ENCODE measurements around the gene WWOX. TPM values are rescaled to one million over a fixed set of nuclear protein-coding genes. Genes with fewer than 3 reads are reported as not detected.

Gene WWOX
- total and polyA plus RNA-seq, 2 experiments from 2014 or later, result 17.0 to 39.8 TPM

DNA sequence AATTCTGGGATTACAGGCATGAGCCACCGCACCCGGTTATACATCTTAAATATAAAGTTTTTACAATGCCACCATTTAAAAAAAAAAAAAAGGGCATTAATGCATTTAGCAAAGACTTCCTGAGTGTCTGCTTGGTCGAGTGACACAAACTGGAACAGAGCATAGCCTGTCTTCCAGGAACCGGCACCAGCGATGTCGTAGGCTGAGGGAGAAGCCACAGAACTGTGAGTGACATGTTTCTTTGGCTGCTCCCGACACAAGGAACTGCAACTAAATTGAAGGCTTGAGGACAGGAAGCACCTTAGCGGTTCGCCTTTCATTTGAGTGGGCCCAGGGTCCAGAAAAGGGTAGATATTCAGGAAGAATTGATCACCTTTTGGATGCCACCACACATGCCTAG, 783.3 kb downstream of the WWOX start:
- H3K79me2 ChIP-seq, result no peaks in the 10 kb centered on the region
- 75% methylated on average over 9 of the region's 9 CpGs for WGBS (ENCODE audit: low lambda C conversion rate, missing lambda C conversion rate)
- DNase-seq (ENCODE audit: low spot score), result no peak

GRCh38 chr16:78884204-78884603, 784.8 kb downstream of the WWOX start:
- no peak overlapping the region for H3K4me2 ChIP-seq
- TF ChIP-seq EZH2 (IDR thresholded peaks at IDR 0.05; ENCODE audit: borderline replicate concordance) (no peak), CTCF (IDR thresholded peaks at IDR 0.05; ENCODE audit: poor library complexity) (no peak), EZH2phosphoT487 (IDR thresholded peaks at IDR 0.05; ENCODE audit: low read depth, severe bottlenecking, unreplicated experiment) (no peak)
- H3K27me3 ChIP-seq, result no peaks in the 10 kb centered on the region
- no peaks in the 10 kb centered on the region for H3K4me1 ChIP-seq (ENCODE audit: insufficient read depth)
- H3K9me2 ChIP-seq (replicated peaks; ENCODE audit: insufficient read depth), result no peaks in the 10 kb centered on the region
- H4K20me1 ChIP-seq (ENCODE audit: insufficient read depth, poor library complexity, severe bottlenecking), result no peaks in the 10 kb centered on the region
- DNase-seq (ENCODE audit: low spot score), result no peak
- no peaks in the 10 kb centered on the region for H3K36me3 ChIP-seq (replicated peaks; ENCODE audit: insufficient read depth, low read depth)
- H2AFZ ChIP-seq, result no peak overlapping the region
- H3K27ac ChIP-seq, result no peak overlapping the region
- H3K9me3 ChIP-seq (ENCODE audit: low read depth), result no peaks in the 10 kb centered on the region
- H3K4me3 ChIP-seq, result no peak overlapping the region
- H3K79me2 ChIP-seq, result no peaks in the 10 kb centered on the region

More for the DNA sequence above, 783.3 kb downstream of the WWOX start:
- Histone ChIP-seq H3K9me2 (replicated peaks; ENCODE audit: insufficient read depth) (no peaks in the 10 kb centered on the region), H3K9me3 (ENCODE audit: low read depth) (no peaks in the 10 kb centered on the region), H3K4me3 (no peak overlapping the region), H3K27me3 (no peaks in the 10 kb centered on the region), H4K20me1 (ENCODE audit: insufficient read depth, poor library complexity, severe bottlenecking) (no peaks in the 10 kb centered on the region), H3K36me3 (replicated peaks; ENCODE audit: insufficient read depth, low read depth) (no peaks in the 10 kb centered on the region), H3K27ac (no peak overlapping the region), H3K4me1 (ENCODE audit: insufficient read depth) (no peaks in the 10 kb centered on the region), H3K4me2 (no peak overlapping the region), H2AFZ (no peak overlapping the region)
- TF ChIP-seq CTCF (IDR thresholded peaks at IDR 0.05; ENCODE audit: poor library complexity) (no peak), EZH2 (IDR thresholded peaks at IDR 0.05; ENCODE audit: borderline replicate concordance) (no peak), EZH2phosphoT487 (IDR thresholded peaks at IDR 0.05; ENCODE audit: low read depth, severe bottlenecking, unreplicated experiment) (no peak)

GRCh38 chr16:78889346-78889745, 789.9 kb downstream of the WWOX start:
- H3K27me3 ChIP-seq, result no peaks in the 10 kb centered on the region
- DNase-seq (ENCODE audit: low spot score), result no peak
- H3K4me1 ChIP-seq (ENCODE audit: insufficient read depth), result no peaks in the 10 kb centered on the region
- H3K4me2 ChIP-seq, result no peak overlapping the region
- no peak overlapping the region for H2AFZ ChIP-seq
- WGBS (ENCODE audit: low lambda C conversion rate, missing lambda C conversion rate), result 89% methylated on average over 10 of the region's 10 CpGs
- no peak overlapping the region for H3K4me3 ChIP-seq
- H3K9me3 ChIP-seq (ENCODE audit: low read depth), result no peaks in the 10 kb centered on the region
- TF ChIP-seq EZH2phosphoT487 (IDR thresholded peaks at IDR 0.05; ENCODE audit: low read depth, severe bottlenecking, unreplicated experiment), result no peak
- no peak for TF ChIP-seq EZH2 (IDR thresholded peaks at IDR 0.05; ENCODE audit: borderline replicate concordance)
- TF ChIP-seq CTCF (IDR thresholded peaks at IDR 0.05; ENCODE audit: poor library complexity), result no peak
- H3K9me2 ChIP-seq (replicated peaks; ENCODE audit: insufficient read depth), result no peaks in the 10 kb centered on the region
- H3K79me2 ChIP-seq, result no peaks in the 10 kb centered on the region
- no peaks in the 10 kb centered on the region for H3K36me3 ChIP-seq (replicated peaks; ENCODE audit: insufficient read depth, low read depth)
- no peaks in the 10 kb centered on the region for H4K20me1 ChIP-seq (ENCODE audit: insufficient read depth, poor library complexity, severe bottlenecking)
- H3K27ac ChIP-seq, result no peak overlapping the region

DNA sequence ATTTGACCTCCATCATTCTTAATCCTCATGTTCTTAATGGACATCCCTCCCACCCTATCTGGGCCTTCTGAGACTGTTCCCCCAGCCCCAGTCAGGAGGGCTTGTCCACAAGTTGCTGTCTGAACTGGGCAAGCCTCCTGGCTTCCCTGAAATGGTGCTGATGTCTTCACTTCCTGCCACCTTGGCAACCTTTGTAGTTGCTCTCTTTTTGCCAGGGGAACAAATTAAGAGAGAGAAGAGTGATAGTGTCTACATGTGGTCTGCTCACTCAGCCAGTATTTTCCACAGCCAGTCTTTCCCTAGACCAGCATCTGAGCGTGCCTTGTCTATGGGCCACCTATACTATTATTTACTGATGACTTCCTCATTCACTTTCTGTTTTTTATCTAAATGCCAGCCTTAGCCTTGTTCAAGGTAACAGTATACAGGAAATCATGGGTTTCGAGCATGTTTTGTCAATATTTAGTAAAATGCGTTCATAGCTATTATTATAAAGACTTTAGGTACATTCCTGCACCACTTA, 791.0 kb downstream of the WWOX start:
- no peak overlapping the region for H3K4me3 ChIP-seq
- TF ChIP-seq EZH2 (IDR thresholded peaks at IDR 0.05; ENCODE audit: borderline replicate concordance) (no peak), CTCF (IDR thresholded peaks at IDR 0.05; ENCODE audit: poor library complexity) (no peak), EZH2phosphoT487 (IDR thresholded peaks at IDR 0.05; ENCODE audit: low read depth, severe bottlenecking, unreplicated experiment) (no peak)
- H3K9me2 ChIP-seq (replicated peaks; ENCODE audit: insufficient read depth), result no peaks in the 10 kb centered on the region
- no peaks in the 10 kb centered on the region for H3K4me1 ChIP-seq (ENCODE audit: insufficient read depth)
- no peak overlapping the region for H3K27ac ChIP-seq
- no peaks in the 10 kb centered on the region for H4K20me1 ChIP-seq (ENCODE audit: insufficient read depth, poor library complexity, severe bottlenecking)
- H3K27me3 ChIP-seq, result no peaks in the 10 kb centered on the region
- no peaks in the 10 kb centered on the region for H3K9me3 ChIP-seq (ENCODE audit: low read depth)
- 89% methylated on average over 3 of the region's 3 CpGs for WGBS (ENCODE audit: low lambda C conversion rate, missing lambda C conversion rate)
- H3K36me3 ChIP-seq (replicated peaks; ENCODE audit: insufficient read depth, low read depth), result no peaks in the 10 kb centered on the region
- no peaks in the 10 kb centered on the region for H3K79me2 ChIP-seq
- H2AFZ ChIP-seq, result no peak overlapping the region
- H3K4me2 ChIP-seq, result no peak overlapping the region
- DNase-seq (ENCODE audit: low spot score), result no peak

Data from hepatocyte (in vitro differentiated cells).